ENCODE measurements around the gene MSH5.

Gene MSH5

GRCh38 chr6:31778193-31778592, 38.4 kb downstream of the MSH5 start:
- H3K4me3 ChIP-seq (ENCODE audit: low read depth, low read length) = no peak overlapping the region
- DNase-seq (ENCODE audit: low read depth) = no peak
- no peak for TF ChIP-seq MAX (IDR thresholded peaks at IDR 0.05; ENCODE audit: low read depth, low read length)
- TF ChIP-seq CTCF (IDR thresholded peaks at IDR 0.05; ENCODE audit: low read depth, low read length) = no peak
- TF ChIP-seq MYC (IDR thresholded peaks at IDR 0.05; ENCODE audit: low read depth, low read length) = no peak
- TF ChIP-seq POLR2A (IDR thresholded peaks at IDR 0.05; ENCODE audit: extremely low read depth, insufficient read length) = no peak

GRCh38 chr6:31778999-31779885, 39.4 kb downstream of the MSH5 start:
- H3K4me3 ChIP-seq (ENCODE audit: low read depth, low read length) = no peak overlapping the region
- no peak for DNase-seq (ENCODE audit: low read depth)
- TF ChIP-seq CTCF (IDR thresholded peaks at IDR 0.05; ENCODE audit: low read depth, low read length) = no peak

GRCh38 chr6:31779908-31780307, 40.1 kb downstream of the MSH5 start:
- no peak overlapping the region for H3K4me3 ChIP-seq (ENCODE audit: low read depth, low read length)
- no peak for DNase-seq (ENCODE audit: low read depth)
- TF ChIP-seq CTCF (IDR thresholded peaks at IDR 0.05; ENCODE audit: low read depth, low read length) (no peak), MYC (IDR thresholded peaks at IDR 0.05; ENCODE audit: low read depth, low read length) (no peak), POLR2A (IDR thresholded peaks at IDR 0.05; ENCODE audit: extremely low read depth, insufficient read length) (no peak), MAX (IDR thresholded peaks at IDR 0.05; ENCODE audit: low read depth, low read length) (no peak)

- DNase-seq (ENCODE audit: low read depth) = no peak
- no peak overlapping the region for H3K4me3 ChIP-seq (ENCODE audit: low read depth, low read length)
- TF ChIP-seq CTCF (IDR thresholded peaks at IDR 0.05; ENCODE audit: low read depth, low read length) (no peak), MAX (IDR thresholded peaks at IDR 0.05; ENCODE audit: low read depth, low read length) (no peak), POLR2A (IDR thresholded peaks at IDR 0.05; ENCODE audit: extremely low read depth, insufficient read length) (no peak), MYC (IDR thresholded peaks at IDR 0.05; ENCODE audit: low read depth, low read length) (no peak)
Observed at GRCh38 chr6:31780507-31781243, 40.9 kb downstream of the MSH5 start.

- no peak for DNase-seq (ENCODE audit: low read depth)
- TF ChIP-seq POLR2A (IDR thresholded peaks at IDR 0.05; ENCODE audit: extremely low read depth, insufficient read length) = no peak
- TF ChIP-seq MYC (IDR thresholded peaks at IDR 0.05; ENCODE audit: low read depth, low read length) = no peak
- no peak for TF ChIP-seq MAX (IDR thresholded peaks at IDR 0.05; ENCODE audit: low read depth, low read length)
- TF ChIP-seq CTCF (IDR thresholded peaks at IDR 0.05; ENCODE audit: low read depth, low read length) = no peak
- no peak overlapping the region for H3K4me3 ChIP-seq (ENCODE audit: low read depth, low read length)
Observed at GRCh38 chr6:31781244-31782125, 41.7 kb downstream of the MSH5 start.

Measured in NB4 (cell line).